Measurements from ENCODE around the gene LRP5. TPM values are rescaled to one million over a fixed set of nuclear protein-coding genes. Genes with fewer than 3 reads are reported as not detected.

Gene LRP5
- total and polyA plus RNA-seq, 9 of the 15 experiments (the other 6 are each of a cell fraction or from before 2014, with no cell fraction given) = 0.48 to 44.2 (median 13.5) TPM

- no peak for TF ChIP-seq CBX5 (IDR thresholded peaks at IDR 0.05; ENCODE audit: borderline replicate concordance, low read depth)
These were observed 25.8 kb downstream of the LRP5 start (continued) for GRCh38 chr11:68338051-68338780.

- H3K27me3 ChIP-seq (ENCODE audit: control insufficient read depth in 2 of 2, insufficient read depth in 2 of 2, low read length in 2 of 2) = no peaks in the 10 kb centered on the region
- H3K27ac ChIP-seq (ENCODE audit: extremely low read depth, low read depth, low read length) = no peak overlapping the region
- in situ Hi-C loops (cut with MboI) (no loop called here), intact Hi-C loops (cut with micrococcal nuclease) (no loop called here)
- H3K4me1 ChIP-seq (replicated peaks in 1 of 2; ENCODE audit: control insufficient read depth in 2 of 2, insufficient read depth in 2 of 2, low read length in 2 of 2) = peaks cover 13 to 37% of the 10 kb centered on the region in 2 experiments; a peak in 4 of 5 replicates
- H3K4me3 ChIP-seq = no peak overlapping the region
- no peak overlapping the region for H2AFZ ChIP-seq (ENCODE audit: low read depth, low read length)
- no peak for FAIRE-seq
- 0 out of 3 replicates have a peak, but pooled peaks cover 3% of the 10 kb centered on the region for H3K36me3 ChIP-seq (ENCODE audit: control insufficient read depth, insufficient read depth, low read length)
- H3K9ac ChIP-seq (ENCODE audit: insufficient read depth in 1 of 2, low read depth in 2 of 2, low read length in 2 of 2) = no peak overlapping the region
- TF ChIP-seq RCOR1 (IDR thresholded peaks at IDR 0.05; ENCODE audit: borderline replicate concordance in 1 of 2, low read depth in 2 of 2, low read length in 2 of 2) = 0 out of 4 replicates have a peak, but pooled peaks of 1 of the 2 experiments have one; percentile 32
- TF ChIP-seq ZFPM2 (CRISPR knock-in tag; IDR thresholded peaks at IDR 0.05) = no peak
- TF ChIP-seq WHSC1 (IDR thresholded peaks at IDR 0.05; ENCODE audit: low read length) = no peak
- TF ChIP-seq DIDO1 (tag; IDR thresholded peaks at IDR 0.05; ENCODE audit: low read depth) = no peak
- no peak for TF ChIP-seq ZNF311 (CRISPR knock-in tag; IDR thresholded peaks at IDR 0.05)
- no peak for TF ChIP-seq PYGO2 (tag; IDR thresholded peaks at IDR 0.05)
- no peak for TF ChIP-seq USF2 (CRISPR knock-in tag; IDR thresholded peaks at IDR 0.05)
- TF ChIP-seq CREBBP (IDR thresholded peaks at IDR 0.05; ENCODE audit: low read depth, low read length) = no peak
- no peak for TF ChIP-seq TAF15 (IDR thresholded peaks at IDR 0.05; ENCODE audit: low read depth, low read length)
- no peak for TF ChIP-seq HEY1 (CRISPR knock-in tag; IDR thresholded peaks at IDR 0.05; ENCODE audit: borderline replicate concordance)
- TF ChIP-seq CEBPB (tag; IDR thresholded peaks at IDR 0.05) = peak; percentile 63; the same call in 1 of the 2 replicates
- peak; percentile 61; the same call in 1 of the 2 replicates for TF ChIP-seq BCOR (IDR thresholded peaks at IDR 0.05)
- no peak for TF ChIP-seq NFXL1 (CRISPR knock-in tag; IDR thresholded peaks at IDR 0.05)
- TF ChIP-seq POLR2G (IDR thresholded peaks at IDR 0.05; ENCODE audit: low read depth, low read length) = no peak
- TF ChIP-seq GATAD2B (IDR thresholded peaks at IDR 0.05; ENCODE audit: borderline replicate concordance) = no peak
- TF ChIP-seq L3MBTL2 (IDR thresholded peaks at IDR 0.05) = no peak
- TF ChIP-seq TGIF2 (CRISPR knock-in tag; IDR thresholded peaks at IDR 0.05) = no peak
- no peak for TF ChIP-seq JUND (IDR thresholded peaks at IDR 0.05; ENCODE audit: borderline replicate concordance, low read depth, low read length)
- no peak for TF ChIP-seq JUND (tag; IDR thresholded peaks at IDR 0.05; ENCODE audit: borderline replicate concordance, low read depth, low read length)
- peaks cover 37% of the 10 kb centered on the region for H3K79me2 ChIP-seq (ENCODE audit: control insufficient read depth, insufficient read depth, low read length)
- ChIA-PET CTCF (ENCODE audit: low intra/inter-chr PET ratio) (no interaction called here), POLR2A (no interaction called here)
- H3K9me1 ChIP-seq (ENCODE audit: control insufficient read depth, insufficient read depth, low read length) = peaks cover 4% of the 10 kb centered on the region
- no peaks in the 10 kb centered on the region for H3K9me3 ChIP-seq (replicated peaks; ENCODE audit: control insufficient read depth, insufficient read depth, low read depth, low read length)
- H4K20me1 ChIP-seq (replicated peaks; ENCODE audit: control insufficient read depth, insufficient read depth, low read length) = peaks cover 15% of the 10 kb centered on the region; the same call in 1 of the 2 replicates
- no peak for DNase-seq (ENCODE audit: extremely low read depth in 1 of 4, low spot score in 3 of 4)
- WGBS (ENCODE audit: insufficient coverage, low coverage, missing lambda C conversion rate) = 85% methylated on average over 16 of the region's 16 CpGs
- no peak overlapping the region for H3K4me2 ChIP-seq (ENCODE audit: insufficient read depth, low read length)
- no TSS peak for BruUV-seq (replicated peaks)
- no peak for ATAC-seq
These were observed 27.8 kb downstream of the LRP5 start for GRCh38 chr11:68340003-68340767.

Data from K562 (cell line).